Measurements from ENCODE around the gene KCNJ6.

- TF ChIP-seq, protein P1, sequence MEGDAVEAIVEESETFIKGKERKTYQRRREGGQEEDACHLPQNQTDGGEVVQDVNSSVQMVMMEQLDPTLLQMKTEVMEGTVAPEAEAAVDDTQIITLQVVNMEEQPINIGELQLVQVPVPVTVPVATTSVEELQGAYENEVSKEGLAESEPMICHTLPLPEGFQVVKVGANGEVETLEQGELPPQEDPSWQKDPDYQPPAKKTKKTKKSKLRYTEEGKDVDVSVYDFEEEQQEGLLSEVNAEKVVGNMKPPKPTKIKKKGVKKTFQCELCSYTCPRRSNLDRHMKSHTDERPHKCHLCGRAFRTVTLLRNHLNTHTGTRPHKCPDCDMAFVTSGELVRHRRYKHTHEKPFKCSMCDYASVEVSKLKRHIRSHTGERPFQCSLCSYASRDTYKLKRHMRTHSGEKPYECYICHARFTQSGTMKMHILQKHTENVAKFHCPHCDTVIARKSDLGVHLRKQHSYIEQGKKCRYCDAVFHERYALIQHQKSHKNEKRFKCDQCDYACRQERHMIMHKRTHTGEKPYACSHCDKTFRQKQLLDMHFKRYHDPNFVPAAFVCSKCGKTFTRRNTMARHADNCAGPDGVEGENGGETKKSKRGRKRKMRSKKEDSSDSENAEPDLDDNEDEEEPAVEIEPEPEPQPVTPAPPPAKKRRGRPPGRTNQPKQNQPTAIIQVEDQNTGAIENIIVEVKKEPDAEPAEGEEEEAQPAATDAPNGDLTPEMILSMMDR (IDR thresholded peaks at IDR 0.05; ENCODE audit: insufficient read depth, low read length, poor library complexity, severe bottlenecking): no peak
- no peak for TF ChIP-seq EZH2phosphoT487 (conservative IDR thresholded peaks at IDR 0.05; ENCODE audit: low read length)
Measured at GRCh38 chr21:37915497-37915911, 753 bp downstream of the KCNJ6 start.

All from SU-DHL-6 (cell line).